ENCODE data around the gene AIFM2.
"Not testable (repeated sequence)": the region's sequence is repeated elsewhere in the genome, so short reads cannot be mapped to it uniquely, and the experiment has no call there.

Gene AIFM2

GRCh38 chr10:70093335-70093944 lies 39.2 kb downstream of the AIFM2 start:
- DNase-seq (ENCODE audit: low read depth in 2 of 2), result no peak

GRCh38 chr10:70092389-70092718 lies 40.3 kb downstream of the AIFM2 start:
- no peak for DNase-seq (ENCODE audit: low read depth in 2 of 2)

GRCh38 chr10:70090951-70091350 lies 41.7 kb downstream of the AIFM2 start:
- no peak for DNase-seq (ENCODE audit: low read depth in 2 of 2)

GRCh38 chr10:70090013-70090412 lies 42.6 kb downstream of the AIFM2 start:
- DNase-seq (ENCODE audit: low read depth in 2 of 2), result no peak

GRCh38 chr10:70088308-70088698 lies 44.3 kb downstream of the AIFM2 start:
- DNase-seq (ENCODE audit: low read depth in 2 of 2), result no peak

GRCh38 chr10:70087616-70088307 lies 44.9 kb downstream of the AIFM2 start:
- DNase-seq (ENCODE audit: low read depth in 2 of 2), result no peak

GRCh38 chr10:70085975-70086613 lies 46.5 kb downstream of the AIFM2 start:
- DNase-seq (ENCODE audit: low read depth in 2 of 2), result no peak

- no peak for DNase-seq (ENCODE audit: low read depth in 2 of 2)
Measured at GRCh38 chr10:70084189-70084588, 48.4 kb downstream of the AIFM2 start.

- not testable (repeated sequence) for DNase-seq (ENCODE audit: low read depth in 2 of 2)
Measured at GRCh38 chr10:70080789-70081188, 51.8 kb downstream of the AIFM2 start.

- no peak for DNase-seq (ENCODE audit: low read depth in 2 of 2)
Measured at GRCh38 chr10:70078937-70079336, 53.7 kb downstream of the AIFM2 start.

- no peak for DNase-seq (ENCODE audit: low read depth in 2 of 2)
Measured at GRCh38 chr10:70078329-70078728, 54.3 kb downstream of the AIFM2 start.

- DNase-seq (ENCODE audit: low read depth in 2 of 2), result no peak
Measured at GRCh38 chr10:70074971-70075370, 57.7 kb downstream of the AIFM2 start.

GRCh38 chr10:70074165-70074564 lies 58.5 kb downstream of the AIFM2 start:
- DNase-seq (ENCODE audit: low read depth in 2 of 2), result no peak

- no peak for DNase-seq (ENCODE audit: low read depth in 2 of 2)
Measured at GRCh38 chr10:70070834-70071233, 61.8 kb downstream of the AIFM2 start.

- no peak for DNase-seq (ENCODE audit: low read depth in 2 of 2)
Measured at GRCh38 chr10:70069346-70069745, 63.3 kb downstream of the AIFM2 start.

GRCh38 chr10:70068925-70069324 lies 63.7 kb downstream of the AIFM2 start:
- no peak for DNase-seq (ENCODE audit: low read depth in 2 of 2)

GRCh38 chr10:70067586-70067985 lies 65.0 kb downstream of the AIFM2 start:
- no peak for DNase-seq (ENCODE audit: low read depth in 2 of 2)

GRCh38 chr10:70066190-70066589 lies 66.4 kb downstream of the AIFM2 start:
- no peak for DNase-seq (ENCODE audit: low read depth in 2 of 2)

- no peak for DNase-seq (ENCODE audit: low read depth in 2 of 2)
Measured at GRCh38 chr10:70064486-70064885, 68.1 kb downstream of the AIFM2 start.

- no peak for DNase-seq (ENCODE audit: low read depth in 2 of 2)
Measured at GRCh38 chr10:70063418-70064098, 69.1 kb downstream of the AIFM2 start.
